Stimulated activated CD4-positive, alpha-beta T cell treated with anti-CD3 and anti-CD28 coated beads, Interleukin-4, amount 100 ng/mL, for 48 hours (primary cell): ENCODE data around the gene POC1A.

Source experiments
- DNase-seq, 2 donors: peaks; one replicate each; pipeline ENCODE4 v3.0.0-alpha.2; 2020; ENCODE audit warnings: low read depth in 2 of 2

Gene POC1A

GRCh38 chr3:52067046-52067445, 87.2 kb downstream of the POC1A start:
- no peak for DNase-seq

GRCh38 chr3:52065264-52065756, 88.9 kb downstream of the POC1A start:
- DNase-seq = no peak

- DNase-seq = no peak
Observed at GRCh38 chr3:52064561-52064960, 89.7 kb downstream of the POC1A start.

GRCh38 chr3:52063026-52063723, 91.0 kb downstream of the POC1A start:
- no peak for DNase-seq

DNA sequence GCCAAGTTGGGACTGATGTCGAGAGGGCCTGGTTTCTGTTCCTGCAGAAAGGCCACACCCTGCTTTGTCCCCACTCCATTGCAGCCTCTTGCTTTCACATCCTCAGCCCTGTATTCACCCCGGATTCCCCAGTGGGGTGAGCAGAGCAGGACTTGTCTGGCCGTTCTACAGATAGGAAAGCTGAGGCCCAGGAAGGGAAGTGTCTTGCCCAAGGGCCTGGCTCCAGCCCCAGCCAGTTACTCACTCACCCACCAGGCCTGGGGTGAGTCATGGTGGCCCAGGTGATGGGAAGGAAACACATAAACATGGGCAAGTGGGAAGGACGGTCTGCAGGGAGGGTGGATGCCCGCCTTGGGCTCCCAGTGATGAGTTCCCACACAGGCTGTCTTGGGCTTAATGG, 91.7 kb downstream of the POC1A start:
- DNase-seq = no peak

- DNase-seq = no peak
Observed at GRCh38 chr3:52061121-52061910, 92.9 kb downstream of the POC1A start.

GRCh38 chr3:52059781-52060180, 94.4 kb downstream of the POC1A start:
- DNase-seq = no peak

GRCh38 chr3:52057812-52058495, 96.3 kb downstream of the POC1A start:
- no peak for DNase-seq

DNA sequence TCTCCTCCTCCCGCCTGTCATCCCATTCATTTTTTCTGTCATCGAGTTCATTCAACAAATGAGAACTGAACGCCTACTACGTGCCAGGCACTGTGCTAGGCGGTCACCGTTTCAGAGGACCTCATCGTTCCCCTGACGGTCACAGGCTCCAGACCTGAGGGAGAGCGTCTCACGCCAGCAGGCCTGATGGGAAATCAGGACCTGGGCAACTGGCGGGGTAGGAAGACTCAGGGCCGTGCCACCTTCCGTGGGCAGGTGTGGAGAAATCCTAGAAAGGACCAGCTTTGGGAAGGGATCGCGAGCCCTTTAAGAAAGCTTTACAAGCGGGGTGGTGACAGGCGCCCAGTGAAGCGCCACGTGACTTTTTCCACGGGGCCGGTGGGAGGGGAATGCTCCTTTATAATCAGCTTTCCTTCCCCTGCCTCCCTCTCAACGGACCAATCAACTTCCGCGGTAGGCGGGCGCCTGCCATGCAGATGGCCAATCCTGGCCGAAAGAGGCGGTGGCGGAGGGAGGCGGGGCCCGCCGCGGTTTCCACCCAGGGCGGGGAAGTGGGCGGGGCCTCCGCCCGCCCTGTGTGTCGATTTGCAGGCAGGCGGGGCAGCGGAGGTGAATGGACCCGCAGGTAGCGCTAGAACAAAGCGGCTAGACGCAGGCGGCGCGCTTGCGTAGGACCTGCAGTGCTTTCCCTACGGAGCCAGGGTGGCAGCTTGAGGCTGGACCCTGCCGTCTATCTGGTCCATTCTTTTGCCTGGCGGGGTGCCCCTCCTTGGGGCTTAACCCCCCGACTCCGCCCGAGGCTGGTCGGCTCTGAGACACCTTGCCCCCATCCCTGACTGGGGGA, 97.0 kb downstream of the POC1A start:
- DNase-seq = peak; percentile 97 to 99

- DNase-seq = peak; percentile 46 to 67
Observed at GRCh38 chr3:52056521-52056967, 97.7 kb downstream of the POC1A start, which contains the start of gene DUSP7. Gene DUSP7 (minus strand): TSS chr3:52056571. CDS start chr3:52056366, 205 bp downstream.

DNA sequence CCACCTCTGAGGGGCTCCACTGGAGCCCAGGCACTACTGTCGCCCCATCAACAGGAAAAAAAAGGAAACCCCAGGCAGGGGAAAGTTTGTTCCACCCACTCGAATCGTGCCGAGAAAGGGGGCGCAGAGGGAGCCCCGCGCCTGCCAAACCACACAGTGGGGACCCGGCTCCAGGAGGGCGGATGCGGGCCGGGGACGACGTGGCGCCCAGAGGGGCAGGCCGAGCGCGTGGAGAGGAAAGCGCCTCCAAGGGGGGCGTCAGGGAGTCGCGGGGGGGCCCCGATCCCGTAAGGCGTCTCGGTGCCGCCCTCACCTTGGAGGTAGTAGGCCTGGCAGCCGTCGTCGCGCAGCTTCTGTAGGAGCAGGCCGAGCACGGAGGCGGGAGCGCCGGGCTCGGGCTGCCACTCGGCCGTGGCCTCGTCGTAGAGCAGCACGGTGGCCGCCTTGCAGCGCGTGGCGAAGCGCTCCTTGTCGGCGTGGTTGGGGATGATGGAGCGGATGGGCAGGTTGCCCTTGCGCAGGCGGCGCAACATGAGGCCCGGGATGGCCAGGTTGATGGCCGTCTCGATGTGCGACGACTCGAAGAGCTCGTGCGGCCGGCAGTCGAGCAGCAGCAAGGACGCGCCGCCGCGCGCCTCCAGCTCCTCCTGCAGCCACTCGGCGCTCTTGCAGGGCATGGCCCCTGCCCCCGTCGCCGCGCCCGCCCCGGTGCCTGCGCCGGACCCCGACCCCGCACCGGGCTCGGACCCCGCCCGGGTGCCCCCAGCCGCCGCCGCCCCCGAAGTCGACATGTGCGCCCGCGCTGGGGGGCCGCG, 98.5 kb downstream of the POC1A start:
- DNase-seq = peak; percentile 27 to 34

GRCh38 chr3:52054661-52055511, 99.3 kb downstream of the POC1A start:
- no peak for DNase-seq

GRCh38 chr3:52053307-52054304, 100.6 kb downstream of the POC1A start:
- DNase-seq = peak; percentile 15 to 19

GRCh38 chr3:52052831-52053306, 101.4 kb downstream of the POC1A start:
- peak; percentile 12 to 46 for DNase-seq

- no peak for DNase-seq
Observed at GRCh38 chr3:52051444-52051843, 102.8 kb downstream of the POC1A start.

- no peak for DNase-seq
Observed at GRCh38 chr3:52050571-52050970, 103.7 kb downstream of the POC1A start.

DNA sequence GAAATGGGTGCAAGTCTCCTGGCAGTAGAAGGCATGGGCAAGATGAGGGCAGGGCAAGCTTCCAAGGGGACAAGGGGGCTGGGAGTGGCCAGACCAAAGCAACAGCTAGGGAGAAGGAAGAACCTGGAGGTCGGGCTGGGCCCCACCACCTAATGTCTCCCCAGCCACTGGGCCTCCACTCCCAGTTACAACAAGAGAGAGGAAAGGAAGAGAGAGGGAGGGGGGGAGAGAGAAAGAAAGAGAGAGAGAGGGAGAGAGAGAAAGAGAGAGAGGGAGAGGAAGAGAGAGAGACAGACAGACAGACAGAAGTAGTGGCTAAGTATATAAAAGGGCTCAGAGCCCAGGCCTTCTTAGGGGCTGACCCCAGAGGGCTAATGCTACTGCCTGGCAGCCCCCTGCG, 104.7 kb downstream of the POC1A start:
- no peak for DNase-seq
